Endothelial cell of hepatic sinusoid (primary cell): Measurements from ENCODE around the gene DDX10.

Source experiments
- in situ Hi-C: cut with HindIII; loops from 2 replicates; pipeline ENCODE4 v1.10.0; 2017; ENCODE audit warnings: low sequenced_read_pairs

The DDX10 gene

GRCh38 chr11:108967571-108967970, 302.7 kb downstream of the DDX10 start:
- in situ Hi-C loops, result no loop called here

- in situ Hi-C loops, result no loop called here
Observed at GRCh38 chr11:108970221-108970991, 305.5 kb downstream of the DDX10 start.

- in situ Hi-C loops, result no loop called here
Observed at GRCh38 chr11:108973402-108974162, 308.7 kb downstream of the DDX10 start.

GRCh38 chr11:108975026-108975425, 310.2 kb downstream of the DDX10 start:
- in situ Hi-C loops, result no loop called here

- in situ Hi-C loops, result no loop called here
Observed at GRCh38 chr11:108975641-108976071, 310.8 kb downstream of the DDX10 start.

GRCh38 chr11:108983636-108984420, 319.0 kb downstream of the DDX10 start:
- in situ Hi-C loops, result no loop called here

GRCh38 chr11:108984523-108984922, 319.7 kb downstream of the DDX10 start:
- in situ Hi-C loops, result no loop called here

GRCh38 chr11:108985236-108985944, 320.5 kb downstream of the DDX10 start:
- in situ Hi-C loops, result no loop called here

GRCh38 chr11:108985945-108986279, 321.0 kb downstream of the DDX10 start:
- in situ Hi-C loops, result no loop called here
